A673 (cell line): Measurements from ENCODE around the gene SYNRG.

Source experiments
- CTCF ChIP-seq: fragments of 300-800, 200-600 bp; sonication (generic); conservative IDR thresholded peaks from 2 replicates; pipeline ENCODE4 v1.5.1; 2017; ENCODE audit warnings: low read depth, mild to moderate bottlenecking, antibody characterized with exemption, low read length, moderate library complexity, mixed read lengths
- EZH2 ChIP-seq: fragments of 200-600 bp; sonication (generic); IDR thresholded peaks from 2 replicates; pipeline ENCODE4 v1.6.1; 2017; ENCODE audit warnings: borderline replicate concordance, low read depth, mild to moderate bottlenecking, mixed read lengths, antibody characterized with exemption, low read length; ENCODE audit not compliant: poor library complexity, severe bottlenecking

GRCh38 chr17:37479025-37479424, 130.2 kb downstream of the SYNRG start:
- TF ChIP-seq CTCF (no peak), EZH2 (no peak)
